ENCODE measurements around the gene NEURL3.
"Not testable (repeated sequence)": the region's sequence is repeated elsewhere in the genome, so short reads cannot be mapped to it uniquely, and the experiment has no call there.

The NEURL3 gene

GRCh38 chr2:96506016-96506906, 1.1 kb upstream of the NEURL3 start:
- no peak for DNase-seq

GRCh38 chr2:96503637-96504243, 1.4 kb downstream of the NEURL3 start:
- no peak for DNase-seq

GRCh38 chr2:96502891-96503636, 2.1 kb downstream of the NEURL3 start:
- DNase-seq, result no peak

- no peak for DNase-seq
Measured at GRCh38 chr2:96501886-96502810, 3.0 kb downstream of the NEURL3 start.

- no peak for DNase-seq
Measured at GRCh38 chr2:96501471-96501874, 3.7 kb downstream of the NEURL3 start.

GRCh38 chr2:96500385-96501066, 4.6 kb downstream of the NEURL3 start:
- no peak for DNase-seq

GRCh38 chr2:96499061-96499960, 5.8 kb downstream of the NEURL3 start:
- no peak for DNase-seq

- DNase-seq, result not testable (repeated sequence)
Measured at GRCh38 chr2:96498611-96499010, 6.5 kb downstream of the NEURL3 start.

GRCh38 chr2:96498021-96498431, 7.1 kb downstream of the NEURL3 start:
- DNase-seq, result no peak

GRCh38 chr2:96495982-96496629, 9.1 kb downstream of the NEURL3 start:
- DNase-seq, result no peak

GRCh38 chr2:96494188-96494587, 11.0 kb downstream of the NEURL3 start:
- DNase-seq, result no peak

- DNase-seq, result no peak
Measured at GRCh38 chr2:96493072-96493471, 12.1 kb downstream of the NEURL3 start.

- no peak for DNase-seq
Measured at GRCh38 chr2:96491860-96492497, 13.2 kb downstream of the NEURL3 start.

GRCh38 chr2:96489663-96490062, 15.5 kb downstream of the NEURL3 start:
- DNase-seq, result no peak

- no peak for DNase-seq
Measured at GRCh38 chr2:96489261-96489660, 15.9 kb downstream of the NEURL3 start.

GRCh38 chr2:96486696-96487095, 18.5 kb downstream of the NEURL3 start:
- no peak for DNase-seq

- DNase-seq, result peak; percentile 19
Measured at GRCh38 chr2:96485751-96486651, 19.2 kb downstream of the NEURL3 start.

- no peak for DNase-seq
Measured at GRCh38 chr2:96485350-96485749, 19.8 kb downstream of the NEURL3 start.

GRCh38 chr2:96484091-96484490, 21.1 kb downstream of the NEURL3 start:
- no peak for DNase-seq
